CD4-positive, alpha-beta T cell (primary cell): ENCODE measurements around the gene HS6ST3. TPM values are rescaled to one million over a fixed set of nuclear protein-coding genes. Genes with fewer than 3 reads are reported as not detected.

ENCODE experiments used
- ATAC-seq: fragments of 200-7000 bp; cut with Tn5 transposase; one replicate; pipeline ENCODE4 v1.10.0; 2022; ENCODE audit warnings: mild to moderate bottlenecking; ENCODE audit not compliant: poor library complexity
- CTCF ChIA-PET: fragments of 350-600 bp; sonication (Branson Sonifier 250); formaldehyde crosslinking; loops from one replicate; lab custom pipeline; 2021; ENCODE audit warnings: antibody characterized with exemption, inconsistent platforms; lab: Charles Lee
- POLR2A ChIA-PET: fragments of 350-600 bp; sonication (Branson Sonifier 250); formaldehyde crosslinking; loops from one replicate; lab custom pipeline; 2021; ENCODE audit warnings: antibody characterized with exemption, inconsistent platforms; lab: Charles Lee
- DNase-seq, 14 experiments: peaks; one replicate each; pipeline ENCODE4 v3.0.0-alpha.2; 2013 to 2020; ENCODE audit warnings: mixed read lengths in 2 of 14
- H3K27ac ChIP-seq, 2 donors: one replicate each; pipeline versions ENCODE4 v1.5.1 to v1.7.0; 2013; ENCODE audit warnings: low read length in 2 of 2, low read depth in 1 of 2, mild to moderate bottlenecking in 1 of 2
- H3K27me3 ChIP-seq, 2 experiments: 1 replicate in 1 of 2; 2 replicates in 1 of 2; pipeline versions ENCODE4 v1.6.1 to v1.7.0; 2013; ENCODE audit warnings: low read length in 2 of 2, control low read depth in 1 of 2, mild to moderate bottlenecking in 1 of 2, moderate library complexity in 1 of 2; ENCODE audit not compliant: insufficient read depth in 2 of 2, control insufficient read depth in 1 of 2
- H3K36me3 ChIP-seq: one replicate; pipeline ENCODE4 v1.6.1; 2013; ENCODE audit warnings: low read length, control low read depth; ENCODE audit not compliant: insufficient read depth
- H3K4me1 ChIP-seq: one replicate; pipeline ENCODE4 v1.6.1; 2013; ENCODE audit warnings: low read length, control low read depth; ENCODE audit not compliant: insufficient read depth
- H3K4me3 ChIP-seq: one replicate; pipeline ENCODE4 v1.5.1; 2013; ENCODE audit warnings: mild to moderate bottlenecking, low read length, moderate library complexity
- H3K9me3 ChIP-seq, 2 experiments: 1 replicate in 1 of 2; 2 replicates in 1 of 2; pipeline versions ENCODE4 v1.6.1 to v1.7.0; 2013; ENCODE audit warnings: low read length in 2 of 2, mild to moderate bottlenecking in 2 of 2, control low read depth in 1 of 2, moderate library complexity in 1 of 2; ENCODE audit not compliant: control insufficient read depth in 1 of 2, insufficient read depth in 1 of 2
- H3K27ac Mint-ChIP-seq: one replicate; pipeline ENCODE4 v1.8.0; 2020; ENCODE audit warnings: mixed read lengths
- H3K27me3 Mint-ChIP-seq: one replicate; pipeline ENCODE4 v1.8.0; 2021; ENCODE audit warnings: mixed read lengths
- H3K36me3 Mint-ChIP-seq: one replicate; pipeline ENCODE4 v1.8.0; 2021; ENCODE audit warnings: low read depth, mixed read lengths
- H3K4me1 Mint-ChIP-seq: one replicate; pipeline ENCODE4 v1.8.0; 2021; ENCODE audit warnings: low read depth, mixed read lengths
- H3K4me3 Mint-ChIP-seq: one replicate; pipeline ENCODE4 v1.8.0; 2020; ENCODE audit warnings: mild to moderate bottlenecking, mixed read lengths
- H3K9me3 Mint-ChIP-seq: one replicate; pipeline ENCODE4 v1.8.0; 2020; ENCODE audit warnings: mixed read lengths
- CTCF ChIP-seq: fragments of 200-600 bp; IDR thresholded peaks from one replicate; pipeline ENCODE4 v1.8.0; 2022; ENCODE audit warnings: antibody characterized with exemption, mild to moderate bottlenecking
- intact Hi-C, 2 experiments: fragments of 100-400 bp; cut with DNase I in 1 of 2; cut with micrococcal nuclease in 1 of 2; formaldehyde crosslinking; loops; one replicate each; pipeline versions ENCODE4 v1.15.1 to v1.9.0; 2023 to 2025; cut with DNase I, micrococcal nuclease
- total RNA-seq, 174 experiments: library from RNA in 2 of 174; stranded (reverse) in 2 of 174; gene quantifications; one replicate each; pipeline ENCODE4 v1.2.3 and lab custom pipeline; 2021 to 2026

Gene HS6ST3
- total RNA-seq, 2 experiments from 2014 or later, result not detected

GRCh38 chr13:96858133-96858826 is 768.4 kb downstream of the HS6ST3 start:
- no peak for TF ChIP-seq CTCF
- no peak overlapping the region for H3K4me3 ChIP-seq
- no peaks in the 10 kb centered on the region for H3K4me1 ChIP-seq
- ChIA-PET CTCF (no interaction called here), POLR2A (no interaction called here)
- Mint-ChIP-seq H3K27me3 (no peaks in the 10 kb centered on the region), H3K4me3 (no peak overlapping the region), H3K9me3 (no peaks in the 10 kb centered on the region), H3K36me3 (no peaks in the 10 kb centered on the region), H3K4me1 (no peaks in the 10 kb centered on the region), H3K27ac (no peak overlapping the region)
- H3K27me3 ChIP-seq, result no peaks in the 10 kb centered on the region
- intact Hi-C loops, result no loop called here
- no peaks in the 10 kb centered on the region for H3K36me3 ChIP-seq
- H3K9me3 ChIP-seq, result peaks cover 0 to 3% of the 10 kb centered on the region in 2 experiments
- no peak for DNase-seq
- no peak overlapping the region for H3K27ac ChIP-seq
- no peak for ATAC-seq

GRCh38 chr13:96860882-96861281 is 771.0 kb downstream of the HS6ST3 start:
- CTCF ChIA-PET, result no interaction called here

DNA sequence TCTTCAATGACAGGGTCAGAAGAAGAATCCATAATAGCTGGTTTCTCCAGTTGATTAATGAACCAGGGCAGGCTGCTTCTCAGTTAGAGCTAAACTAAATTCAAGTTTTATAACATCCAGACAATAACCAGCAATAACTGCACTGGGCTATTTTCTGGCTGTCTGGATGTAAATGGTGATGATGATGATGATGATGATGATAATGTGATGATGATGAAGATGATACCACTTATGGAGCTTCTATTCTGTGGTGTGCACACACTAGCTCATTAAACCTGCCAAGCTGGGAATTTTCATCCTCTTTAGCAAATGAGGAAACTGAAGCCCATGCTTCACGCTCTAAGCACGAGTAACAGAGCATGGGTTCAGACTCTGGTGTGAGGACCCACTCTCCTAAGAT is 772.2 kb downstream of the HS6ST3 start:
- no peak for DNase-seq
- CTCF ChIA-PET, result no interaction called here
- H3K4me1 Mint-ChIP-seq, result no peaks in the 10 kb centered on the region
- no peak for ATAC-seq
- no peaks in the 10 kb centered on the region for H3K9me3 Mint-ChIP-seq
- POLR2A ChIA-PET, result no interaction called here
- Histone ChIP-seq H3K9me3 (no peaks in the 10 kb centered on the region), H3K36me3 (no peaks in the 10 kb centered on the region), H3K4me1 (no peaks in the 10 kb centered on the region), H3K27ac (no peak overlapping the region), H3K27me3 (no peaks in the 10 kb centered on the region), H3K4me3 (no peak overlapping the region)
- TF ChIP-seq CTCF, result no peak
- H3K4me3 Mint-ChIP-seq, result no peak overlapping the region
- intact Hi-C loops, result no loop called here
- H3K27me3 Mint-ChIP-seq, result no peaks in the 10 kb centered on the region
- H3K27ac Mint-ChIP-seq, result no peak overlapping the region
- no peaks in the 10 kb centered on the region for H3K36me3 Mint-ChIP-seq

More at GRCh38 chr13:96860882-96861281, 771.0 kb downstream of the HS6ST3 start:
- Histone ChIP-seq H3K27ac (no peak overlapping the region), H3K4me3 (no peak overlapping the region), H3K27me3 (no peaks in the 10 kb centered on the region), H3K36me3 (no peaks in the 10 kb centered on the region), H3K4me1 (no peaks in the 10 kb centered on the region), H3K9me3 (no peaks in the 10 kb centered on the region)
- H3K36me3 Mint-ChIP-seq, result no peaks in the 10 kb centered on the region
- TF ChIP-seq CTCF, result no peak
- H3K4me1 Mint-ChIP-seq, result no peaks in the 10 kb centered on the region
- no peak for DNase-seq
- intact Hi-C loops, result no loop called here
- POLR2A ChIA-PET, result no interaction called here
- ATAC-seq, result no peak
- H3K27ac Mint-ChIP-seq, result no peak overlapping the region
- H3K4me3 Mint-ChIP-seq, result no peak overlapping the region
- H3K9me3 Mint-ChIP-seq, result no peaks in the 10 kb centered on the region
- H3K27me3 Mint-ChIP-seq, result no peaks in the 10 kb centered on the region
